ENCODE measurements around the gene EEF1AKMT1.

DNA sequence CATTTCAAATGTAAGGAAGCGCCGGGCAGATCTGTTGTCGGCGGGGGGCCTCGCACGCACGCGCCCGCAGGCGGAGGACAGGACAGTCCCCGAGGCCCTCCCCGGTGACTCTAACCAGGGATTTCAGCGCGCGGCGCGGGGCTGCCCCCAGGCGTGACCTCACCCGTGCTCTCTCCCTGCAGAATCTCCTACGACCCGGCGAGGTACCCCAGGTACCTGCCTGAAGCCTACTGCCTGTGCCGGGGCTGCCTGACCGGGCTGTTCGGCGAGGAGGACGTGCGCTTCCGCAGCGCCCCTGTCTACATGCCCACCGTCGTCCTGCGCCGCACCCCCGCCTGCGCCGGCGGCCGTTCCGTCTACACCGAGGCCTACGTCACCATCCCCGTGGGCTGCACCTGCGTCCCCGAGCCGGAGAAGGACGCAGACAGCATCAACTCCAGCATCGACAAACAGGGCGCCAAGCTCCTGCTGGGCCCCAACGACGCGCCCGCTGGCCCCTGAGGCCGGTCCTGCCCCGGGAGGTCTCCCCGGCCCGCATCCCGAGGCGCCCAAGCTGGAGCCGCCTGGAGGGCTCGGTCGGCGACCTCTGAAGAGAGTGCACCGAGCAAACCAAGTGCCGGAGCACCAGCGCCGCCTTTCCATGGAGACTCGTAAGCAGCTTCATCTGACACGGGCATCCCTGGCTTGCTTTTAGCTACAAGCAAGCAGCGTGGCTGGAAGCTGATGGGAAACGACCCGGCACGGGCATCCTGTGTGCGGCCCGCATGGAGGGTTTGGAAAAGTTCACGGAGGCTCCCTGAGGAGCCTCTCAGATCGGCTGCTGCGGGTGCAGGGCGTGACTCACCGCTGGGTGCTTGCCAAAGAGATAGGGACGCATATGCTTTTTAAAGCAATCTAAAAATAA, 52.1 kb downstream of the EEF1AKMT1 start:
- TF ChIP-seq, protein P1, sequence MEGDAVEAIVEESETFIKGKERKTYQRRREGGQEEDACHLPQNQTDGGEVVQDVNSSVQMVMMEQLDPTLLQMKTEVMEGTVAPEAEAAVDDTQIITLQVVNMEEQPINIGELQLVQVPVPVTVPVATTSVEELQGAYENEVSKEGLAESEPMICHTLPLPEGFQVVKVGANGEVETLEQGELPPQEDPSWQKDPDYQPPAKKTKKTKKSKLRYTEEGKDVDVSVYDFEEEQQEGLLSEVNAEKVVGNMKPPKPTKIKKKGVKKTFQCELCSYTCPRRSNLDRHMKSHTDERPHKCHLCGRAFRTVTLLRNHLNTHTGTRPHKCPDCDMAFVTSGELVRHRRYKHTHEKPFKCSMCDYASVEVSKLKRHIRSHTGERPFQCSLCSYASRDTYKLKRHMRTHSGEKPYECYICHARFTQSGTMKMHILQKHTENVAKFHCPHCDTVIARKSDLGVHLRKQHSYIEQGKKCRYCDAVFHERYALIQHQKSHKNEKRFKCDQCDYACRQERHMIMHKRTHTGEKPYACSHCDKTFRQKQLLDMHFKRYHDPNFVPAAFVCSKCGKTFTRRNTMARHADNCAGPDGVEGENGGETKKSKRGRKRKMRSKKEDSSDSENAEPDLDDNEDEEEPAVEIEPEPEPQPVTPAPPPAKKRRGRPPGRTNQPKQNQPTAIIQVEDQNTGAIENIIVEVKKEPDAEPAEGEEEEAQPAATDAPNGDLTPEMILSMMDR (IDR thresholded peaks at IDR 0.05): no peak
- no peak for TF ChIP-seq POLR2A (IDR thresholded peaks at IDR 0.05)

Measured in Peyer's patch (tissue), 4 donors.